Stimulated activated CD8-positive, alpha-beta memory T cell treated with anti-CD3 and anti-CD28 coated beads, Interleukin-4, amount 100 ng/mL, for 1 hour (primary cell): ENCODE data around the gene SKA1.
"Not testable (repeated sequence)": the region's sequence is repeated elsewhere in the genome, so short reads cannot be mapped to it uniquely, and the experiment has no call there.

Source experiments
- DNase-seq, 2 donors: peaks; one replicate each; pipeline ENCODE4 v3.0.0-alpha.2; 2020; ENCODE audit warnings: low read depth in 2 of 2, low spot score in 1 of 2

Gene SKA1

DNA sequence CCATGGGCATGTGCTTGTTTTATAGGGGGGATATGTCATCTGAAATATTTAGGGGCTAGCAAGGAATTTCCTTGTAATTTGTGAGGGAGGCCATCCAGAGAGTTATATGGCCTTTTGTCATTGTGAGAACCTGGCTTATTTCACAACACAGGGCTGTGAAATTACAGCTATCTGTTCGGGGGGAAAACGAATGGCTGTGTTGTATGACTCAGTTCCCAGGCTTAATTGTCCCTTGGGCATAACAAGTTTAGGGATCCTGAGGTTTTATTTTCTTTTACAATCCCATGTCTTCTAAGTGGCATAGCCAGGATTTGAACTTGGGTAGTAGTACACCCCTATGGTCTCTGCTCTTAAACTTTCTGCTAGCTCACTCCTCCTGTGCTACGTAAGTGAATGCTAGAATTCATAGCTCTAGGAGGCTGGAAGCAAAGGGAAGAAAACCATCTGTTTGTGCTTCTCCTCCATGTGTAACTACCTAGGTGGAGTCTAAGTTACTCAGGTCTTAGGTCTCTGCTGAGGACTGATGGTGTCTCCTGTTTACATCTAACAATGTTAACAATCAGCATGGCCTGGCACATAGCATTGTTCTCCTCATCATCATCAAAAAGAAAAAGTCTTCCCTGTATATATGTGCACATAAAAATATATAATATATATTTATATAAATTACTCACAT is 53.8 kb downstream of the SKA1 start:
- no peak for DNase-seq

GRCh38 chr18:50429207-50429948 is 54.5 kb downstream of the SKA1 start:
- DNase-seq, result no peak

GRCh38 chr18:50432915-50433314 is 58.1 kb downstream of the SKA1 start:
- no peak for DNase-seq

GRCh38 chr18:50436742-50437141 is 61.9 kb downstream of the SKA1 start:
- not testable (repeated sequence) for DNase-seq

- no peak for DNase-seq
Observed at GRCh38 chr18:50439460-50440015, 64.7 kb downstream of the SKA1 start.

DNA sequence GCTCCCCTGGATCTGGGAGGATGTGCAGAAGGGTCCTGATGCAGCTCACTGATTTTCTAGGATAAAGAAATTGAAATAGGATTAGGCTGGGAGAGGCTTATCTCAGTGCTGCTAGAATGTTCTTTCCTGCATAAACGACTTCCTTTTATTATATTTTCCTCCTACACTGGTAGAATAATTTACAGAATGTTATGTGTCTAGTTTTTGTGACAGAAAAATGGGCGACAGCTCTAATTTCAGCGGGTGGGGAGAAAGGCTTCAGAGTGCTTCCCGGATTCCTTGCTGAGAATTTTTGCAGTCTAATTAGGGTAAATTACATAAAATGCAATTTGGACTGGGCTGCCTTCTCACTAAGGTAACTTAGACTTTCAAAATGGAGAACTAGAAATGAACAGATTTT is 66.2 kb downstream of the SKA1 start:
- DNase-seq, result no peak

- DNase-seq, result no peak
Observed at GRCh38 chr18:50441501-50441900, 66.7 kb downstream of the SKA1 start.
